ENCODE data around the gene MFSD8.

- TF ChIP-seq, protein P1, sequence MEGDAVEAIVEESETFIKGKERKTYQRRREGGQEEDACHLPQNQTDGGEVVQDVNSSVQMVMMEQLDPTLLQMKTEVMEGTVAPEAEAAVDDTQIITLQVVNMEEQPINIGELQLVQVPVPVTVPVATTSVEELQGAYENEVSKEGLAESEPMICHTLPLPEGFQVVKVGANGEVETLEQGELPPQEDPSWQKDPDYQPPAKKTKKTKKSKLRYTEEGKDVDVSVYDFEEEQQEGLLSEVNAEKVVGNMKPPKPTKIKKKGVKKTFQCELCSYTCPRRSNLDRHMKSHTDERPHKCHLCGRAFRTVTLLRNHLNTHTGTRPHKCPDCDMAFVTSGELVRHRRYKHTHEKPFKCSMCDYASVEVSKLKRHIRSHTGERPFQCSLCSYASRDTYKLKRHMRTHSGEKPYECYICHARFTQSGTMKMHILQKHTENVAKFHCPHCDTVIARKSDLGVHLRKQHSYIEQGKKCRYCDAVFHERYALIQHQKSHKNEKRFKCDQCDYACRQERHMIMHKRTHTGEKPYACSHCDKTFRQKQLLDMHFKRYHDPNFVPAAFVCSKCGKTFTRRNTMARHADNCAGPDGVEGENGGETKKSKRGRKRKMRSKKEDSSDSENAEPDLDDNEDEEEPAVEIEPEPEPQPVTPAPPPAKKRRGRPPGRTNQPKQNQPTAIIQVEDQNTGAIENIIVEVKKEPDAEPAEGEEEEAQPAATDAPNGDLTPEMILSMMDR (IDR thresholded peaks at IDR 0.05 in 8 of 11, conservative IDR thresholded peaks at IDR 0.05 in 3 of 11) = no peak
- TF ChIP-seq POLR2A (IDR thresholded peaks at IDR 0.05) = no peak
Measured at GRCh38 chr4:127959794-127960193, 5.2 kb downstream of the MFSD8 start.
